NB4 (cell line): ENCODE measurements around the gene CLASRP.
"Not testable (repeated sequence)": the region's sequence is repeated elsewhere in the genome, so short reads cannot be mapped to it uniquely, and the experiment has no call there.

Experiments used
- DNase-seq: peaks from one replicate; pipeline ENCODE4 v3.0.0; 2010; ENCODE audit warnings: low read depth
- H3K4me3 ChIP-seq: one replicate; pipeline ENCODE4 v1.5.1; 2011; ENCODE audit warnings: mild to moderate bottlenecking, low read depth, low read length, moderate library complexity
- CTCF ChIP-seq: IDR thresholded peaks from one replicate; pipeline ENCODE4 v1.5.1; 2012; ENCODE audit warnings: low read depth, low read length
- MAX ChIP-seq: IDR thresholded peaks from 2 replicates; pipeline ENCODE4 v1.6.1; 2011; ENCODE audit warnings: low read depth, low read length
- MYC ChIP-seq: IDR thresholded peaks from 2 replicates; pipeline ENCODE4 v1.6.1; 2011; ENCODE audit warnings: low read depth, low read length
- POLR2A ChIP-seq: IDR thresholded peaks from 2 replicates; pipeline ENCODE4 v1.6.1; 2011; ENCODE audit warnings: mild to moderate bottlenecking; ENCODE audit not compliant: insufficient read length; ENCODE audit errors: extremely low read depth

Gene CLASRP

GRCh38 chr19:44993926-44994537 lies 44.8 kb upstream of the CLASRP start:
- no peak overlapping the region for H3K4me3 ChIP-seq
- no peak for DNase-seq
- TF ChIP-seq POLR2A (no peak), MAX (no peak), CTCF (no peak), MYC (no peak)

GRCh38 chr19:44998025-44998424 lies 40.8 kb upstream of the CLASRP start:
- H3K4me3 ChIP-seq, result no peak overlapping the region
- DNase-seq, result no peak
- no peak for TF ChIP-seq MYC
- no peak for TF ChIP-seq POLR2A
- TF ChIP-seq MAX, result no peak
- TF ChIP-seq CTCF, result no peak

- not testable (repeated sequence) for DNase-seq, H3K4me3 ChIP-seq
Measured at GRCh38 chr19:44999131-44999925, 39.5 kb upstream of the CLASRP start.

- DNase-seq, result not testable (repeated sequence)
- peak overlapping the region; percentile 36 for H3K4me3 ChIP-seq
Measured at GRCh38 chr19:45000665-45001064, 38.2 kb upstream of the CLASRP start.

- DNase-seq, result peak; percentile 81
- peak within 1 kb of the TSS; percentile 50 for H3K4me3 ChIP-seq
- peak; percentile 69 for TF ChIP-seq MAX
- no peak for TF ChIP-seq MYC
Measured at GRCh38 chr19:45001087-45001739, 37.6 kb upstream of the CLASRP start, which contains the start of gene RELB. RELB (plus strand) TSS chr19:45001464; CDS start chr19:45001580, 116 bp downstream.

GRCh38 chr19:45003485-45003884 lies 35.4 kb upstream of the CLASRP start:
- no peak for TF ChIP-seq POLR2A
- TF ChIP-seq CTCF, result no peak
- no peak for DNase-seq
- no peak overlapping the region for H3K4me3 ChIP-seq

GRCh38 chr19:45005787-45006186 lies 33.1 kb upstream of the CLASRP start:
- TF ChIP-seq MAX, result no peak
- no peak for TF ChIP-seq POLR2A
- TF ChIP-seq MYC, result no peak
- TF ChIP-seq CTCF, result no peak
- DNase-seq, result no peak
- H3K4me3 ChIP-seq, result no peak overlapping the region
